WERI-Rb-1 (cell line): ENCODE data around the gene GSTA2.

ENCODE experiments used
- DNase-seq: peaks from one replicate; pipeline ENCODE4 v3.0.0-alpha.2; 2020
- H3K27ac ChIP-seq: fragments of 250-450 bp; sonication (Bioruptor Pico); 2 replicates; pipeline ENCODE4 v1.5.1; 2020; ENCODE audit warnings: mild to moderate bottlenecking, moderate library complexity
- H3K27me3 ChIP-seq: fragments of 250-450 bp; sonication (Bioruptor Pico); 2 replicates; pipeline ENCODE4 v1.5.1; 2021; ENCODE audit warnings: mild to moderate bottlenecking, low read depth, moderate library complexity; ENCODE audit not compliant: insufficient read depth, severe bottlenecking
- H3K36me3 ChIP-seq: fragments of 250-450 bp; sonication (Bioruptor Pico); 2 replicates; pipeline ENCODE4 v1.5.1; 2020; ENCODE audit warnings: mild to moderate bottlenecking, moderate library complexity
- H3K4me3 ChIP-seq: 2 replicates; pipeline ENCODE4 v1.5.1; 2011; ENCODE audit warnings: low read depth, mild to moderate bottlenecking, control low read depth, low read length
- H3K9me3 ChIP-seq: fragments of 250-450 bp; sonication (Bioruptor Pico); 2 replicates; pipeline ENCODE4 v1.5.1; 2021; ENCODE audit warnings: mild to moderate bottlenecking, moderate library complexity; ENCODE audit not compliant: severe bottlenecking
- CTCF ChIP-seq: IDR thresholded peaks from 2 replicates; pipeline ENCODE4 v1.5.1; 2011; ENCODE audit warnings: low read depth, mild to moderate bottlenecking, control low read depth, inconsistent platforms, low read length

GSTA2 gene

GRCh38 chr6:52726193-52726542 lies 37.1 kb downstream of the GSTA2 start:
- H3K27me3 ChIP-seq, result no peaks in the 10 kb centered on the region
- H3K4me3 ChIP-seq, result no peak overlapping the region
- DNase-seq, result no peak
- H3K36me3 ChIP-seq, result no peaks in the 10 kb centered on the region
- H3K9me3 ChIP-seq, result no peaks in the 10 kb centered on the region
- TF ChIP-seq CTCF, result no peak
- no peak overlapping the region for H3K27ac ChIP-seq

- Histone ChIP-seq H3K27ac (no peak overlapping the region), H3K36me3 (no peaks in the 10 kb centered on the region), H3K4me3 (no peak overlapping the region), H3K9me3 (no peaks in the 10 kb centered on the region), H3K27me3 (no peaks in the 10 kb centered on the region)
- DNase-seq, result no peak
- no peak for TF ChIP-seq CTCF
These were observed 37.6 kb downstream of the GSTA2 start for GRCh38 chr6:52725535-52726192.

DNA sequence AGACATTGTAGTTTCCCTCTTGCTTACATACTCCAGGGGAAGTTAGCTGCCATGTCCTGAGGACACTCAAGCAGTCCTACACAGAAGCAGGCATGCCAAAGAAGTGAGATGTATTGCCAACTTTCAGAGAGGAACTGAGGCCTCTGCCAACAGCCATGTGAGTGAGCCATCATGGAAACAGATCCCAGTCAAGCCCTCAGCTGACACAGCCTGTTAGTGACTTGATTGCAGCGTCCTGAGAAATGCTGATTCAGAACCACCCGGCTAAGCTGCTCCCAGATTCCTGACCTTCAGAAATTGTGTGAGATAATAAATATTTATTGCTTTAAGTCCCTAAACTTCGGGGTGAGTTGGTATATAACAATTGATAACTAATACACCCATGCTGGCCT lies 38.1 kb downstream of the GSTA2 start:
- H3K27me3 ChIP-seq, result no peaks in the 10 kb centered on the region
- DNase-seq, result no peak
- H3K4me3 ChIP-seq, result no peak overlapping the region
- no peak overlapping the region for H3K27ac ChIP-seq
- H3K36me3 ChIP-seq, result no peaks in the 10 kb centered on the region
- no peaks in the 10 kb centered on the region for H3K9me3 ChIP-seq
- no peak for TF ChIP-seq CTCF

GRCh38 chr6:52724406-52725121 lies 38.7 kb downstream of the GSTA2 start:
- Histone ChIP-seq H3K4me3 (no peak overlapping the region), H3K9me3 (no peaks in the 10 kb centered on the region), H3K27ac (no peak overlapping the region), H3K36me3 (no peaks in the 10 kb centered on the region), H3K27me3 (no peaks in the 10 kb centered on the region)
- TF ChIP-seq CTCF, result peak; percentile 98
- peak; percentile 87 for DNase-seq

DNA sequence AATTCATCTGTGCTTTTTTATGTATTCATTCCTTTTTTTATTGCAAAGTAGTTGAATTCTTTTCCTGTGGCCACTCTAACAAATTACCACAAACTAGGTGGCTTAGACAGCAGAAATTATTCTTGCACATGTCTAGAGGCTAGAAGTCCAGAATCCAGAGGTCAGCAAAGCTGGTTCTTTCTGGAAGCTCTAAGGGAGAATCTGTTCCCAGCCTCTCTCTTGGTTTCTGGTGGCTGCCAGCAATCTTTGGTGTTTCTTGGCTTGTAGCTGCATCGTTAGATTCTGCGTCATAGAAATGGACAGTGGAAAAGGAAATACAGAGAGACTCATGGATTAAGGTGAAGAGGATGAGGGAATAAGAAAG lies 39.3 kb downstream of the GSTA2 start:
- Histone ChIP-seq H3K27ac (no peak overlapping the region), H3K36me3 (no peaks in the 10 kb centered on the region), H3K4me3 (no peak overlapping the region), H3K9me3 (no peaks in the 10 kb centered on the region), H3K27me3 (no peaks in the 10 kb centered on the region)
- no peak for TF ChIP-seq CTCF
- DNase-seq, result no peak

DNA sequence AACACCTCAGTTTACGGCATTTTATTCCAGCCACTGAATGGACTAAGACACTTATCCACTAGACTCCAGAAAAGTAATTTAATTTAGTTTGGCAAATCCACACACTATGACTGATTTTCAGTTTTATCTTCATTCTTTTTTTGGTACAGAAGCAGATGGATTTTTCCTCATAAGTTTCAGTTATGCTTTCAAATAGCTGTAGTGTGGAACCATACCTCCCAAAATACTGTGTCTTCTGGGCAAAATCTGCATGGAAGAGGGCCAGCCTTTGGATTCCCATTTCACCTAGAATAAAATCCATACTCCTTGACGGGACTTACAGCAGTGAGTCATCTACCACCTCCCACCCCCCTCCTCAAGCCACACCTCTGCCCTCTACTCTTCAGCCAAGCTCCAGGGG lies 43.0 kb downstream of the GSTA2 start:
- H3K27me3 ChIP-seq, result no peaks in the 10 kb centered on the region
- H3K4me3 ChIP-seq, result no peak overlapping the region
- no peak for TF ChIP-seq CTCF
- H3K36me3 ChIP-seq, result no peaks in the 10 kb centered on the region
- no peak overlapping the region for H3K27ac ChIP-seq
- no peaks in the 10 kb centered on the region for H3K9me3 ChIP-seq
- DNase-seq, result no peak
